ENCODE measurements around the gene TCHH.
"Not testable (repeated sequence)": the region's sequence is repeated elsewhere in the genome, so short reads cannot be mapped to it uniquely, and the experiment has no call there.

Gene TCHH, protein sequence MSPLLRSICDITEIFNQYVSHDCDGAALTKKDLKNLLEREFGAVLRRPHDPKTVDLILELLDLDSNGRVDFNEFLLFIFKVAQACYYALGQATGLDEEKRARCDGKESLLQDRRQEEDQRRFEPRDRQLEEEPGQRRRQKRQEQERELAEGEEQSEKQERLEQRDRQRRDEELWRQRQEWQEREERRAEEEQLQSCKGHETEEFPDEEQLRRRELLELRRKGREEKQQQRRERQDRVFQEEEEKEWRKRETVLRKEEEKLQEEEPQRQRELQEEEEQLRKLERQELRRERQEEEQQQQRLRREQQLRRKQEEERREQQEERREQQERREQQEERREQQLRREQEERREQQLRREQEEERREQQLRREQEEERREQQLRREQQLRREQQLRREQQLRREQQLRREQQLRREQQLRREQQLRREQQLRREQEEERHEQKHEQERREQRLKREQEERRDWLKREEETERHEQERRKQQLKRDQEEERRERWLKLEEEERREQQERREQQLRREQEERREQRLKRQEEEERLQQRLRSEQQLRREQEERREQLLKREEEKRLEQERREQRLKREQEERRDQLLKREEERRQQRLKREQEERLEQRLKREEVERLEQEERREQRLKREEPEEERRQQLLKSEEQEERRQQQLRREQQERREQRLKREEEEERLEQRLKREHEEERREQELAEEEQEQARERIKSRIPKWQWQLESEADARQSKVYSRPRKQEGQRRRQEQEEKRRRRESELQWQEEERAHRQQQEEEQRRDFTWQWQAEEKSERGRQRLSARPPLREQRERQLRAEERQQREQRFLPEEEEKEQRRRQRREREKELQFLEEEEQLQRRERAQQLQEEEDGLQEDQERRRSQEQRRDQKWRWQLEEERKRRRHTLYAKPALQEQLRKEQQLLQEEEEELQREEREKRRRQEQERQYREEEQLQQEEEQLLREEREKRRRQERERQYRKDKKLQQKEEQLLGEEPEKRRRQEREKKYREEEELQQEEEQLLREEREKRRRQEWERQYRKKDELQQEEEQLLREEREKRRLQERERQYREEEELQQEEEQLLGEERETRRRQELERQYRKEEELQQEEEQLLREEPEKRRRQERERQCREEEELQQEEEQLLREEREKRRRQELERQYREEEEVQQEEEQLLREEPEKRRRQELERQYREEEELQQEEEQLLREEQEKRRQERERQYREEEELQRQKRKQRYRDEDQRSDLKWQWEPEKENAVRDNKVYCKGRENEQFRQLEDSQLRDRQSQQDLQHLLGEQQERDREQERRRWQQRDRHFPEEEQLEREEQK (N-terminal part only)

DNA sequence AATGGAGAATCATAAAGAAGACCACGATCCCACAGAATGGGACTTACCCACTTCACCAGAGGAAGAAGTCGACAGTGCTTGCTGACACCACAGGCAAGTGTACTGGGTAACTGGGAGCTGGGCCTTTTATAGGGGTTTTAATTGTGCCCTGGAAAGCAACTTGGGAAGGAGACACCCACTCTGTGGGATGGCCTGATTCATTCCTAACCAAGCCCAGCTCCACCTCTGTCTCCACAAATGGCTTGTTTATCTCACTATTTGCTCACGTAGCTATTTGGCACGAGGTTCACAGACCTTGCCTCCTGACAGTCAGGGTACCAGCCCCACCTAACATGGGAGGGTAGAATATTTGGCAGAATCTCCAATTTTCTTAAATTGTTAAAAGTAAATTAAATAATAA, at the start of gene TCHH:
TSS of gene TCHH (minus strand) at position 101 of the 400 bp plus-strand sequence. CDS start 1,364 bp downstream, outside the sequence.
- DNase-seq, result no peak

DNA sequence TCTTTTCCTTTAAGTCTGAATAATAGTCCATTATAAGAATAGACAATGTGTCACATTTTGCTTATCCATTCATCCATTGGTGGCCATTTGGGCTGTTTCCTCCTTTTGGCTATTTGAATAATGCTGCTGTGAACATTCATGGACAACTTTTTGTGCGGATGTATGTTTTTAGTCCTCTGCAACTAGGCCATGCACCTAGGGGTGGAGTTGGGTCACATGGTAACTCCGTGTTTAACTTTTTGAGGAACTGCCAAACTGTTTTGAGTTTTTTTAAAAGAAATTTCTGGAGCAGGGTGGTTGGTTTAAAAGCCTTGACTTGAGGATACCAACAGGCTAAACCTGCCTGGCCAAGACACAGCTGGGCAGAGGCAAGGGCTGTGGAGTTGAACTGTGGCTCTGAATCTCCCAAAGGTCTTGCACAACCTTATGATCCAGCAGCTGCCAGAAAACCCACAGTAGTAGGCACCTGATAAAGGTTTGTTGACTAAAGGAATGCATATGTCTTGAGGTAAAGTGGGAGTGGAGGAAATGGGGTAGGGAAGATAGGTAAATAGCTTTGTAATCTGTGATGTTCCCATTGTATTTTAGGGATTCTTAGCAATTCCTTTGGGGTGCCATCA, 49.4 kb upstream of the TCHH start:
- no peak for DNase-seq

DNA sequence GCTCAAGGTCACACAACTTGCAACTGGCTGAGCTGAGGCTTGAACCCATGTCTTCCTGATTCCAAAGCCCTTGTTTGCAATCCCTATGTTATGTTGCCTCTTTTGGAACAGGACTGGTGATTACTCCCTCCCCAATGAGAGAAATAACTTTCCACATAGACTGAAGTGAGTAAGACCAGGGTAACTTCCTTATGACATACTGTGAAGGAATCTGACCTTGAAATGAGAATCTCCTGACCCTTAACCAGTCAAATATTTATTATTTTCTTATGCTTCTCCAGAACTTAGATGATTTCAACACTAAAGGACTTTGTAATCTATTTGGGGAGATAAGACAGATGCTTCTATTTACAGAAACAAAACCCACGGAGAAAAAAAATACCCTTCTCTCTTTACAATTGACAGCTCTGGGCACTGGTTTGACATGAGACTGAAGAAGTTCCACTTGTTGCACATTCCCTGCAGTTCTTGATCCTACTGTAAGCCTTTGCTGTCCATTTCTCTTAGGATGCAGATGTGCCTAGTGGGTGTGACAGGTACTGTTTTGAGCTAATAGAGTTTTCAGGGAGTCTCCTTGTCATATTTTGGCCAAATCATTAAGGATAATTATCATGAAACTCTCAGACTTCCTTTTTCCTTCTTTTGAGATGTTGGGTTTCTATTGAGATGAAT, 47.7 kb upstream of the TCHH start:
- no peak for DNase-seq

DNA sequence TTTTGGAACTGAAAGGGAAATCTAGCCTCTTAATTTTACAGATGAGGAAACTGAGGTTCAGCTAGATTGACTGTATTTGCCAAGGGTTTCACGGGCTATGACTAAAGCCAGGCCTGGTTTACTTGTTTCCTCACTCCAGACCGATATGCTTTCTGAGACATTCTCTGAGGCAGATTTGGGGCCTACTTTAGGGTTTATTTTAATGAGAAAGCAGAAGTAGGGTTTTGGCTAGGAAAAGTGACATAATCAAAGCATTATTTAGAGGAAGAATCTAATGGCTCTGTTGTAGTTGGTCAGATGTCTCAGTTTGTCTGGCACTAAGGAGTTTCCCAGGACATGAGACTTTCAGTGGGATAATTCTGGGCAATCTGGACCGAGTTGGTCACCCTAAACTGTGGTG, 45.3 kb upstream of the TCHH start:
- no peak for DNase-seq

DNA sequence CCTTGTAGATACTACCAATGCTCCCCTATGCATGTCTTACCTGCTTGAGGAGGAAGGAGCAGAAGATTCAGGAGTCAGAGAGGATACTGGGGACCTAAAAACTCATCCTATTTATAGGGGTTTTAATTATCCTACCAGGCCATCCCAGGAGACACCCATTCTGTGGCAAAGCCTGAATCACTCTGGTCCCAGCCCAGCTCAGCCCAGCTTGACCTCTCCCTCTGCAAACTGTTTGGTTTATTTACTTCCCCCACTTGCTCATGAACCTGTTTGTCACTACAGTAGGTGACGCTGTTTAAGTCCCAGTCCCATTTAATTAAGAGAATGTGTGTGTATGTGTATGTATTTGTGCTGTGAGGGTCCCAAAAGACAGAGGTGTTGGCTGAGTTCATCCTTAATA, 43.9 kb upstream of the TCHH start, which contains the start of gene RPTN:
TSS of gene RPTN (minus strand) at position 85 of the 400 bp plus-strand sequence. CDS start 1,339 bp downstream, outside the sequence.
- DNase-seq, result no peak

DNA sequence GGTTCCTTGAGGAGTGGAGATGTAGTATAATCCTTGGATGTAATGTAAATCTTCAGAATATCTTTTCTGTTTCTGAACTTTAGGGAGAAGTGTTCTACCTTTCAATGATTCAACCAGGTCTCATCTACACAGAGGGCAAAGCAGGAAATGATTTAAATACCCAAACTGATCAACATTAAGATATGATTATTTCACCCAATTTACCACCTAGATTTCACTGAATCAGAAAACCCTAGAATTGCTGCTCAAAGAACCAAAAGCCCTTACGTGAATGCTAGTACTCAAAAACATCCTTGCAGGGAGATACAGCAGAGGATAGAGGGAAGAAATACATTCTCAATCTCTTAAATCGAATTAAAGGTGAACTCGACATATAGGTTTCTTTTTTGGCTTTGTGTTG, 38.8 kb upstream of the TCHH start:
- DNase-seq, result no peak

DNA sequence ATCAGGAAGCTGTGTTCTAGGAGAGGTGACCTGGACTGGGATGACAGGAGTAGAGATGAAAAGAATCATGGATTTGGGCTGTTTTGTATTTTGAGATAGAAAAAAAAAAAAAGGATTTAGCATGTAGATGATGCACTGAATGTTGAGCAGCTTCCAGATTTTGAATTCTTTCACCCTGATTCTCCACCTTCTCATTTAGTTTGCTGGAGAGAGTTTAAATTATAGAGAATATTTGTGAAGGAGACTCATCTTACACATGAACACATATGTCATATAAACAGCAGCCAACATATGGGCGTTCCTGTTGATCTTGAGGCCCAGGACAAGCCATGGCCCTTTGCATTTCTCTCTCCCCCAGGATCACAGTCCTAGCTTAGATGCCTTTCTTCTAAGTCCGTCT, 36.4 kb upstream of the TCHH start:
- no peak for DNase-seq

DNA sequence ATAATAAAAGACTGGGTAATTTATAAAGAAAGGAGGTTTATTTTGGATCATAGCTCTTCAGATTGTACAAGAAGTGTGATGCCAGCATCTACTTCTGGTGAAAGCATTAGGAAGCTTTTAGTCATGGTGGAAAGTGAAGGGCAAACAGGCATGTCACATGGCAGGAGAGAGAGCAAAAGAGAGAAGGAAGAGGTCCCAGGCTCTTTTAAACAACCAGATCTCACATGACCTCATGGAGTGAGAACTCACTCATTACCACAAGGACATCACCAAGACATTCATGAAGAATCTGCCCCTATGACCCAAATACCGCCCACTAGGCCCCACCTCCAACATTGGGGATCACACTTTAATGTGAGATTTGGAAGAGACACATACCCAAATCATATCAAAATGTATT, 33.7 kb upstream of the TCHH start:
- no peak for DNase-seq

DNA sequence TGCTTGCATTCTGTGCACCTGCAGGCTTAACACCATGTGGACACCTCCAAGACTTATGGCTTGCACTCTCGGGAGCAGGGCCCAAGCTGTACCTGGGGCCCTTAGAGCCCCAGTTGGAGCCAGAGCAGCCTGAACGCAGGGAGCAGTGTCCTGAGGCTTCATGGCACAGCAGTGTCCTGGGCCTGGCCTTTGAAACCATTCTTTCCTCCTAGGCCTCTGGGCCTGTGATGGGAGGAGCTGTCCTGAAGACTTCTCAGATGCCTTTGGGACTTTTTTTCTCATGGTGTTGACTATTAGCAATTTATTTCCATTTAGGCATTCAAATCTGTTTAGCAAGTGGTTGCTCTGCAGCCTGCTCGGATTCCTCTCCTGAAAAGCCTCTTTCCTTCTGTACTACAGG, 32.8 kb upstream of the TCHH start:
- no peak for DNase-seq

DNA sequence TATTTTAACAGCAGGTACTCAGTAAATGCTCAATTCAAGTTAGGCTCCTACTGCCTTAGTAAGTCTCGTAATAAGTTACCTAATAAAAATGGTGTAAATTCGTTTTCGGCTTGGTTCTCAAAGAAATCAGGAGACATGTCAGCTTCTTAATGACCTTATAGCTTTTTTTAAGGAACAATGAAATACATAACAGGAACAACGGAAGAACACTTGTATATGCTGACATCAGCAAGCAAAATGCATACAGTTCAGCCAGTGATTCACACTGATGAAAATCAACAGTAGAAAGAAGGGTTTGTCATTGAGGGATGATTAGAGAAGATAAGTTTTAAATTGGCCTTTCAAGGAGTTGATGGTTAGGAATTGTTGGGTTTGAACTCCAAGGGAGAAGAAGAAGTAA, 30.5 kb upstream of the TCHH start:
- no peak for DNase-seq

DNA sequence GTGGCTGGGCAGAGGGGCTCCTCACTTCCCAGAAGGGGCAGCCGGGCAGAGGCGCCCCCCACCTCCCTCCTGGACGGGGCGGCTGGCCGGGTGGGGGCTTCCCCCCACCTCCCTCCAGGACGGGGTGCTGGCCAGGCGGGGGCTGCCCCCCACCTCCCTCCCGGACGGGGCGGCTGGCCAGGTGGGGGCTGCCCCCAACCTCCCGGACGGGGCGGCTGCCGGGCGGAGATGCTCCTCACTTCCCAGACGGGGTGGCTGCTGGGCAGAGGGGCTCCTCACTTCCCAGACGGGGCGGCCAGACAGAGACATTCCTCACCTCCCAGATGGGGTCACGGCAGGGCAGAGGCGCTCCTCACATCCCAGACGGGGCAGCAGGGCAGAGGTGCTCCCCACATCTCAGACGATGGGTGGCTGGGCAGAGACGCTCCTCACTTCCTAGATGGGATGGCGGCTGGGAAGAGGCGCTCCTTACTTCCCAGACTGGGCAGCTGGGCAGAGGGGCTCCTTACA, 29.5 kb upstream of the TCHH start:
- DNase-seq, result not testable (repeated sequence)

DNA sequence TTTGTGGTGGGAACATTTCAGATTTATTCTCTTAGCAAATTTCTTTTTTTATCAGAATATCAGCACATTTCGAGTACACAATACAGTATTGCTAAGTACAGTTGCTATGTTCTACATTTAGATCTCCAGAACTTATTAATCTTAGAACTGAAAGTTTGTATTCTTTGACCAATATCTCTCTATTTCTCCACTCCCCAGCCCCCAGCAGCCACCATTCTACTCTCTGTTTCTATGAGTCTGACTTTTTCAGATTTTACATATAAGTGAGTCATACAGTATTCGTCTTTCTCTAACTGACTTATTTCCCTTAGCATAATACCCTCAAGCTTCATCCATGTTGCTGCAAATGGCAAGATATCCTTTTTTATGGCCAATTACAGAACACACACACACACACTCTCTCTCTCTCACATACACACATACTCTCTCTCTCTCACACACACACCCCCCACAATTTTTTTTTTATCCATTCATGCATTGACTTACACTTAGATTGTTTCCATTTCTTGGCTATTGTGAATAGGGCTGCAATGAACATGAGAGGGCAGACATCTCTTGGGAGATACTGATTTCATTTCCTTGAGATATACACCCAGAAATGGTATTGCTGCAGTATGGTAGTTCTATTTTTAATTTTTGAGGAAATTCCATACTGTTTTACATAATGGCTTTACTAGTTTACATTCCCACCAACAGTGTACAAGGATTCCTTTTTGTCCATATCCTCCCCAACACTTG, 28.1 kb upstream of the TCHH start:
- DNase-seq, result no peak

DNA sequence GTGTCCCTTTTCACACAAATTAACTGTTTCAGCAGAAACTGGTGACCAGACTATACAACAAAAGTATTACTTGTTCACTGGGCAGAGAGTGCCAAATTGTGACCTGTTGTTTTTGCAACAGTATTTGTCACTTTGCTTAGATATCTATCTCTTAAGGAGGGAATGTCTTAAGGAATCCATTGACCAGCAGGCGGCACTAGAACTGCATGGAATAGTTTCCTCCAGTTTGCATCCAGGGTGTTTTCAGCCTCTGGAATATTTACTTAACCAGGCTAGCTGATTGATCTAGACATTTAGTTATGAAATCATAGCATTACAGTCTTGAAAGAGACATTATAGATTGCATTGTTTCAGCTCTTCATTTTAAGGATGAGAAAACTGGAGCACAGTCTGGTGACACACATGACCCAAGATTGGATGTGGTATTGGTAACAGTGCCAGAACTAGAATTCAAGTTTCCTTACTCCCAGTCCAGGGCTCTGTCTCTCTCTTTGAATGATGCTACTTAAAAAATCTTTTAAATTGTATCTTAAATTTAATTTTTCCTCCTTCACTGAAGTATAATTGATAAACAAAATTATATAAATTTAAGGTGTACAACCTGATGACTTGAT, 26.8 kb upstream of the TCHH start:
- no peak for DNase-seq

DNA sequence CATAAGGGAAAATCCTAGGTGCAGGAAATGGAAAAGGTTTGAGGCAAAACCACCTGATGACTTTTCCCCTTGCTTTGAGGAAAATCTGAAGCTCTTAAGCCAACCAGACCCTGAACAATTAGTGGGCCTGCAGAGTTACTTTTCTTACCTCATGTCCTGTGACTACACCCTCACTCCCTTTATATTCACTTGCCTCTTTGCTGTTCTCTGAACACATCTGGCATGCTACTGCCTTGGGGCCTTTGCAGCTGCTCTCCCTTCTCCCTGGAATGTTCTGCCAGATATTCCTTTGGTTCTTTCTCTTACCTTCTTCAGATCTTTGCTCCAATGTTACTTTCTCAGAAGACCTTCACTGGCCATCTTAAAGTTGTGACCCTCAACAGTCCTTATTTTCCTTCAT, 22.0 kb upstream of the TCHH start:
- no peak for DNase-seq

DNA sequence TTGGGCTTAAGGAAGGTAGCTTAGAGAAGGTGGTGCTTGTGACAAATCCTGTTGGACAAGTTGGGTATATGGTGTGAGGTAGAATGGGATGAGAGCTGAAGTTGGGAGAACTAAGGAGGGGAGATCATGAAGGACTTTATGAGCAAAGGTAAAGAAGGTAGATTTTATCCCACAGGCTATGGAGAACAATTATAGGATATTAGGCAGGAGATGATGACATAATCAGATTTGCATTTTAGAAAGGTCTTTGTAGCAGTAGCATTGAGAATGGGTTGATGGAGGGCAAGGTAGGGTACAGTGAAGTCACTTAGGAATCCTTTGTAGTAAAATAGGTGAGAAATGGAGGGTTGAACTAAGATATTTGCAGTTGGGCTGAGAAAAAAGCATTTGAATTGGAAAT, 14.9 kb upstream of the TCHH start:
- DNase-seq, result no peak

DNA sequence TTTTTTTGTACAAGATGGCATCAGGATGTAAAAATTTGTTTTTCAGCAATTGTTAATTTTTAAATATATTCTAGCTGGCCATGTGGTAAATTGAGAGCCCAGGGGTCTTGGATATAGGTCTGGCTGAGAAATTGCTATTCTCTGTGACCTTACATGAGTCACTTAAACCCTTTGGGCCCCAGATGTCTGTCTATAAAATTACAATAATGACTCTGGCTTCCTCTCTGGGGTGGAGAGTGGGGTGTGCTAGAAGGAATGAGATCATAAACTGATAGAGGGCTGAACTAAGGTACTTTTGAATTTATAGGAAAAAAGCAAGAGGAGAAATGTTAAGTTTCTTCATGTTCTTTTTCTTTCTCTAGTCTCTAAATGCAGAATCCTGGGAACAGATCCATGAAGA, 12.4 kb upstream of the TCHH start:
- DNase-seq, result no peak

DNA sequence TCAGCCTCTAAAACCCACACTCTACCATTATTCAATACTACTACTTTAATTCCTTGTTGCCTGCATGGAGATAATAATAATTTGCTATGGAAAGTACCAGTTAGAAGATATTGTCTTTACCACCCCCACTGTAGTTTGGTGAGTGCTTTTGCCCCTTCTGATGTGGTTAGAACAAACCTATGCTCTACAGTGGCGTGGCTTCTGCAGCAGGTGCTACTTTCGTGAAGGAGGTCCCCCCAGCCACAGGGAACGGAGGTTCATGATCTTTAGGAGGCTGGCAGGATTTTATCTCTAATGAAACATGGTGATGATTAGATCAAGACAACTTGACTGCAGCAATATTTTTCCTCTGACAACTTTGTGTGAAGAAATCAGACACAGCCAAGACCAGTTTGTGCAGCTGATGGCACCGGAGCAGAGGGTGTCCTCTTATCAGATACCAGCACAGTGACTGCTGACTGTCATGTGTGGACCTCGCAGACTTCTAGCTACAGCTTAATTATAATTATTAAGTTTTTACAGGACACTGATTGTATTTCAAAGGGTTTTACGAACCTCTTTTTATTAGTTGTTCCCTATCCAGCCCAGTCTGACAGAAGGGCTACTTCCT, 10.7 kb upstream of the TCHH start:
- no peak for DNase-seq

DNA sequence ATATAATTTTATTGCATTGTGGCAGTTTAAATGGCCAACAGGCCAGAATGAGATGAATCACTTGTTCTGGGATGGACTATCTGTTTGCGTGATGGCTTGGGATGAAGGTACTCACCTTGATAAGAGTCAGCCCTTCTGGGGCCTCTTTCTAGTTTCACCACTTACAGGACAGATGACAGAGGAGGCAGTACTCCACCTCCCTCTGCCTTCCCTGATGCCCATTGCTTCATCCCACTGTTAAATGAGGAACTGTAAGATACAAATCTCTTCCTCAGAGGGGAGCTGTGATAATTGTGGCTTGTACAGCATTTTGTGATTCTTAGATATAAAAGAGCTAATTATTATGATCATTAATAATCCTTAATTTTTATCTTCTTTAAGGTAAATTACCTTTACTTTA, 3.7 kb upstream of the TCHH start:
- no peak for DNase-seq

DNA sequence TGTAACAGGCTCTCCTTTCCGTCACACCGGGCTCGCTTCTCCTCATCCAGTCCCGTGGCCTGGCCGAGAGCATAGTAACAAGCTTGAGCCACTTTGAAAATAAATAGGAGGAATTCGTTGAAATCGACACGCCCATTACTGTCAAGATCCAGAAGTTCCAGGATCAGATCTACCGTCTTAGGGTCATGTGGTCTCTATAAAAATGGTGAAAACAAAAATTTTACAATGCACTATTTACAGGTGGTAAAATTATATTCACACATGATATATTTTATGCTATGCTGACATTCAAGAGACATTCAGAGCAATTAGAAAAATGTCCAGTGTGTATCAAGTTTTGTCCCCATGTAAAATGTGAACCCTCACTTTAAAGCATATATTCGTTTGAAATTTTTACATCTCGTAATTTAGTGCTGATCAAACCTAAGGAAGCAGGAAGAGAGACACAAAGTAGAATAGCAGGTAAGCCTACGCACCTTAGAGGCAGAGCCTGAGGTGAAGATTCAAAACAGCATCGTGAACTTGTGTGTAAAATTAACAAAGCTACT, 2.3 kb downstream of the TCHH start:
- DNase-seq, result no peak
